Progenitor cell of endocrine pancreas (in vitro differentiated cells): ENCODE results near the gene PPP1R36. TPM values are rescaled to one million over a fixed set of nuclear protein-coding genes. Genes with fewer than 3 reads are reported as not detected.
"Not testable (repeated sequence)": the region's sequence is repeated elsewhere in the genome, so short reads cannot be mapped to it uniquely, and the experiment has no call there.

Experiments
- DNase-seq: peaks from one replicate; pipeline ENCODE4 v3.0.0; 2021; ENCODE audit warnings: low spot score; ENCODE audit not compliant: unreplicated experiment
- H3K27ac Mint-ChIP-seq: 2 replicates; pipeline ENCODE4 v1.8.0; 2021; ENCODE audit warnings: mild to moderate bottlenecking, moderate library complexity, mixed read lengths
- H3K27me3 Mint-ChIP-seq: 2 replicates; pipeline ENCODE4 v1.8.0; 2021; ENCODE audit warnings: mixed read lengths
- H3K36me3 Mint-ChIP-seq: 2 replicates; pipeline ENCODE4 v1.8.0; 2022; ENCODE audit warnings: mixed read lengths; ENCODE audit not compliant: insufficient read depth
- H3K4me1 Mint-ChIP-seq: 2 replicates; pipeline ENCODE4 v1.8.0; 2021; ENCODE audit warnings: low read depth, mixed read lengths
- H3K4me3 Mint-ChIP-seq: 2 replicates; pipeline ENCODE4 v1.8.0; 2021; ENCODE audit warnings: low read depth, mild to moderate bottlenecking, moderate library complexity, mixed read lengths
- H3K9me3 Mint-ChIP-seq: 2 replicates; pipeline ENCODE4 v1.8.0; 2021; ENCODE audit warnings: low read depth, mixed read lengths
- CTCF ChIP-seq: fragments of 200-600 bp; sonication (generic); IDR thresholded peaks from one replicate; pipeline ENCODE4 v1.5.0; 2021; ENCODE audit warnings: antibody characterized with exemption, mild to moderate bottlenecking; ENCODE audit not compliant: unreplicated experiment
- total RNA-seq: library from RNA; stranded (reverse); gene quantifications from 2 replicates; pipeline ENCODE4 v1.2.1, GENCODE V29; 2021

The PPP1R36 gene
- total RNA-seq, 1 donor from 2014 or later = 0.79 TPM

- Mint-ChIP-seq H3K4me3 (no peak overlapping the region), H3K9me3 (no peaks in the 10 kb centered on the region)
Measured at GRCh38 chr14:64563696-64564095, 13.9 kb downstream of the PPP1R36 start.

GRCh38 chr14:64566651-64567122 is 16.9 kb downstream of the PPP1R36 start:
- Mint-ChIP-seq H3K4me1 (no peaks in the 10 kb centered on the region), H3K4me3 (no peak overlapping the region), H3K27me3 (no peaks in the 10 kb centered on the region), H3K27ac (no peak overlapping the region), H3K9me3 (no peaks in the 10 kb centered on the region), H3K36me3 (no peaks in the 10 kb centered on the region)
- TF ChIP-seq CTCF = no peak
- DNase-seq = no peak

More at GRCh38 chr14:64563696-64564095, 13.9 kb downstream of the PPP1R36 start:
- H3K27me3 Mint-ChIP-seq = no peaks in the 10 kb centered on the region
- no peaks in the 10 kb centered on the region for H3K36me3 Mint-ChIP-seq
- no peaks in the 10 kb centered on the region for H3K4me1 Mint-ChIP-seq
- TF ChIP-seq CTCF = no peak
- H3K27ac Mint-ChIP-seq = no peak overlapping the region
- no peak for DNase-seq

GRCh38 chr14:64569138-64569631 is 19.4 kb downstream of the PPP1R36 start:
- Mint-ChIP-seq H3K27me3 (no peaks in the 10 kb centered on the region), H3K9me3 (no peaks in the 10 kb centered on the region), H3K27ac (no peak overlapping the region), H3K4me3 (no peak overlapping the region), H3K36me3 (no peaks in the 10 kb centered on the region), H3K4me1 (no peaks in the 10 kb centered on the region)
- no peak for DNase-seq
- TF ChIP-seq CTCF = no peak

GRCh38 chr14:64569646-64570045 is 19.9 kb downstream of the PPP1R36 start:
- H3K27ac Mint-ChIP-seq, H3K36me3 Mint-ChIP-seq, H3K4me1 Mint-ChIP-seq, H3K4me3 Mint-ChIP-seq, DNase-seq, H3K9me3 Mint-ChIP-seq, H3K27me3 Mint-ChIP-seq: not testable (repeated sequence)

- H3K9me3 Mint-ChIP-seq = no peaks in the 10 kb centered on the region
- H3K4me3 Mint-ChIP-seq = no peak overlapping the region
- H3K27ac Mint-ChIP-seq = no peak overlapping the region
- no peaks in the 10 kb centered on the region for H3K4me1 Mint-ChIP-seq
- TF ChIP-seq CTCF = no peak
- no peaks in the 10 kb centered on the region for H3K36me3 Mint-ChIP-seq
- DNase-seq = no peak
- H3K27me3 Mint-ChIP-seq = no peaks in the 10 kb centered on the region
Measured at GRCh38 chr14:64572386-64573104, 22.8 kb downstream of the PPP1R36 start.

- no peak overlapping the region for H3K27ac Mint-ChIP-seq
Measured at GRCh38 chr14:64573109-64573508, 23.3 kb downstream of the PPP1R36 start.

More at GRCh38 chr14:64573109-64573508, 23.3 kb downstream of the PPP1R36 start:
- Mint-ChIP-seq H3K36me3 (no peaks in the 10 kb centered on the region), H3K27me3 (no peaks in the 10 kb centered on the region), H3K9me3 (no peaks in the 10 kb centered on the region), H3K4me3 (no peak overlapping the region), H3K4me1 (no peaks in the 10 kb centered on the region)
- no peak for DNase-seq
- no peak for TF ChIP-seq CTCF
